HepG2 (cell line): ENCODE data around the gene SPAG8. TPM values are rescaled to one million over a fixed set of nuclear protein-coding genes. Genes with fewer than 3 reads are reported as not detected.

Experiments used
- ATAC-seq: fragments of 200-7000 bp; cut with Tn5 transposase; 3 replicates; pipeline ENCODE4 v1.9.1; 2020; ENCODE audit warnings: mild to moderate bottlenecking, moderate library complexity
- BruUV-seq: library from RNA; stranded (reverse); fragments of 400-500 nt; replicated peaks from 2 replicates; lab custom pipeline; 2021; lab: Mats Ljungman, UMichigan
- CTCF ChIA-PET: fragments of 300-600 bp; formaldehyde crosslinking; extraction: SDS; loops from one replicate; lab custom pipeline; 2021; ENCODE audit warnings: low total read pairs, inconsistent platforms, low intra/inter-chr PET ratio; lab: Yijun Ruan, JAX
- POLR2A ChIA-PET: fragments of 350-600 bp; sonication (Branson Sonifier 250); formaldehyde crosslinking; loops from one replicate; lab custom pipeline; 2020; ENCODE audit warnings: antibody characterized with exemption, inconsistent platforms; lab: Yijun Ruan, JAX
- DNase-seq: peaks from one replicate; pipeline ENCODE4 v3.0.0-alpha.2; 2015; ENCODE audit warnings: low spot score
- FAIRE-seq: peaks from 3 replicates; lab custom pipeline; 2011; peaks lifted over from hg19 to GRCh38; lab: Jason Lieb, UNC
- H2AFZ ChIP-seq: one replicate; pipeline ENCODE4 v1.6.1; 2011; ENCODE audit warnings: low read length, inconsistent platforms
- H3K27ac ChIP-seq: fragments of 300-600 bp; 3 replicates; pipeline ENCODE4 v1.8.0; 2011; ENCODE audit warnings: mixed run types, mild to moderate bottlenecking, mixed read lengths, low read length, inconsistent platforms; ENCODE audit not compliant: insufficient read depth; ENCODE audit errors: extremely low read length
- H3K27me3 ChIP-seq, 2 experiments: fragments of 200-600 bp in 1 of 2; 2 replicates in 1 of 2; 3 replicates in 1 of 2; pipeline versions ENCODE4 v1.6.0 to v1.8.0; 2011; ENCODE audit warnings: low read length in 2 of 2, mild to moderate bottlenecking in 2 of 2, moderate library complexity in 2 of 2, inconsistent platforms in 1 of 2; ENCODE audit not compliant: insufficient read depth in 2 of 2, control insufficient read depth in 1 of 2
- H3K36me3 ChIP-seq, 2 experiments: fragments of 200-600 bp in 1 of 2; replicated peaks in 1 of 2; 2 replicates in 1 of 2; 3 replicates in 1 of 2; pipeline versions ENCODE4 v1.5.1 to v1.8.0; 2011; ENCODE audit warnings: low read length in 2 of 2, inconsistent platforms in 1 of 2; ENCODE audit not compliant: insufficient read depth in 2 of 2, control insufficient read depth in 1 of 2
- H3K4me1 ChIP-seq: 2 replicates; pipeline ENCODE4 v1.5.1; 2012; ENCODE audit warnings: low read length, inconsistent platforms; ENCODE audit not compliant: insufficient read depth
- H3K4me2 ChIP-seq: 2 replicates; pipeline ENCODE4 v1.6.0; 2011; ENCODE audit warnings: low read depth, low read length, inconsistent platforms
- H3K4me3 ChIP-seq, 3 experiments: fragments of 200-600 bp in 1 of 3; sonication (generic), shearing (Covaris generic) in 1 of 3; replicated peaks in 1 of 3; 2 replicates each; pipeline ENCODE4 v1.5.1; 2011 to 2016; ENCODE audit warnings: low read length in 3 of 3, inconsistent platforms in 2 of 3, low read depth in 2 of 3, mild to moderate bottlenecking in 2 of 3, control low read depth in 1 of 3, mixed read lengths in 1 of 3; ENCODE audit not compliant: insufficient read depth in 1 of 3
- H3K79me2 ChIP-seq: one replicate; pipeline ENCODE4 v1.6.1; 2011; ENCODE audit warnings: low read length, inconsistent platforms; ENCODE audit not compliant: insufficient read depth
- H3K9ac ChIP-seq: 2 replicates; pipeline ENCODE4 v1.6.0; 2011; ENCODE audit warnings: mild to moderate bottlenecking, low read depth, low read length, inconsistent platforms; ENCODE audit not compliant: insufficient read depth
- H3K9me3 ChIP-seq: 2 replicates; pipeline ENCODE4 v1.5.1; 2012; ENCODE audit warnings: mild to moderate bottlenecking, low read length
- H4K20me1 ChIP-seq: 2 replicates; pipeline ENCODE4 v1.6.0; 2011; ENCODE audit warnings: inconsistent platforms, mild to moderate bottlenecking, low read length, moderate library complexity; ENCODE audit not compliant: insufficient read depth
- ATM ChIP-seq: fragments of 450-650 bp; IDR thresholded peaks from 2 replicates; pipeline ENCODE4 v1.7.1; 2017; ENCODE audit warnings: mild to moderate bottlenecking, borderline replicate concordance
- HOXA5 ChIP-seq: sonication (generic); formaldehyde crosslinking; IDR thresholded peaks from 2 replicates; pipeline ENCODE4 v1.4.0; 2020; ENCODE audit warnings: missing genetic modification reagents
- NR2C2 ChIP-seq: sonication (generic); formaldehyde crosslinking; IDR thresholded peaks from 2 replicates; pipeline ENCODE4 v1.4.0; 2020; ENCODE audit warnings: missing genetic modification reagents, mild to moderate bottlenecking, moderate library complexity, borderline replicate concordance
- RFXAP ChIP-seq: sonication (generic); formaldehyde crosslinking; IDR thresholded peaks from 2 replicates; pipeline ENCODE4 v1.4.0; 2020; ENCODE audit warnings: missing genetic modification reagents, borderline replicate concordance
- TAF15 ChIP-seq: fragments of 200-400 bp; formaldehyde crosslinking; IDR thresholded peaks from one replicate; pipeline ENCODE4 v1.6.1; 2018; ENCODE audit warnings: mild to moderate bottlenecking, low read depth, low read length; ENCODE audit not compliant: poor library complexity, severe bottlenecking
- ZNF276 ChIP-seq: sonication (generic); formaldehyde crosslinking; IDR thresholded peaks from 2 replicates; pipeline ENCODE4 v1.4.0; 2020; ENCODE audit warnings: mild to moderate bottlenecking, low read depth, missing genetic modification reagents
- ZNF629 ChIP-seq: sonication (generic); formaldehyde crosslinking; conservative IDR thresholded peaks from 2 replicates; pipeline ENCODE4 v1.5.0; 2020; ENCODE audit warnings: missing genetic modification reagents
- ZNF670 ChIP-seq: sonication (generic); formaldehyde crosslinking; IDR thresholded peaks from 2 replicates; pipeline ENCODE4 v1.8.0; 2022; ENCODE audit warnings: mild to moderate bottlenecking, missing genetic modification reagents, borderline replicate concordance
- ZSCAN21 ChIP-seq: sonication (generic); formaldehyde crosslinking; IDR thresholded peaks from 2 replicates; pipeline ENCODE4 v1.8.0; 2022; ENCODE audit warnings: mild to moderate bottlenecking, missing genetic modification reagents, moderate library complexity, borderline replicate concordance
- WGBS: methylation state at CpG from one replicate; pipeline ENCODE4 v1.1.6; 2017; ENCODE audit warnings: low lambda C conversion rate; 5-methylcytosine and 5-hydroxymethylcytosine counted together
- in situ Hi-C: cut with HindIII; loops from 2 replicates; pipeline ENCODE4 v1.10.0; 2017; ENCODE audit warnings: low pct_unique_long_range_greater_than_20kb; ENCODE audit not compliant: extremely low pct_ligation_motif_present
- intact Hi-C: fragments of 100-400 bp; cut with micrococcal nuclease; formaldehyde crosslinking; loops from one replicate; pipeline ENCODE4 v1.10.0; 2022; ENCODE audit not compliant: unreplicated experiment
- polyA plus RNA-seq, 8 experiments: library from polyadenylated mRNA; depleted of rRNA in 3 of 8; stranded (reverse) in 7 of 8; unstranded in 1 of 8; fragments of >200 nt; fragmentation: Illumina TruSeq in 4 of 8; extraction: Trizol in 4 of 8; gene quantifications; 2 replicates each; pipeline versions ENCODE4 v1.2.1 to v1.2.3, GENCODE V29; 2011 to 2016; ENCODE audit warnings: low read depth in 4 of 8, missing spikeins in 1 of 8, mixed read lengths in 1 of 8; ENCODE audit not compliant: insufficient read depth in 1 of 8
- total RNA-seq, 5 experiments: library from RNA; depleted of rRNA; stranded (reverse); fragments of >200 nt; fragmentation: Illumina TruSeq; extraction: Trizol; gene quantifications; 2 replicates each; pipeline ENCODE4 v1.2.3, GENCODE V29; 2016; ENCODE audit warnings: low read depth in 1 of 5
- TF ChIP-seq, protein P1 (sequence below): sonication (generic); formaldehyde crosslinking; IDR thresholded peaks from 2 replicates; pipeline ENCODE4 v1.5.1; 2020; ENCODE audit warnings: missing genetic modification reagents, mild to moderate bottlenecking, borderline replicate concordance
- TF ChIP-seq, protein P2 (sequence below): sonication (generic); formaldehyde crosslinking; IDR thresholded peaks from 2 replicates; pipeline ENCODE4 v1.4.0; 2020; ENCODE audit warnings: missing genetic modification reagents
- TF ChIP-seq, protein P3 (sequence below): IDR thresholded peaks from 2 replicates; pipeline ENCODE4 v1.6.1; 2016; ENCODE audit warnings: missing biosample characterization, missing genetic modification reagents, low read depth
- TF ChIP-seq, protein P4 (sequence below): sonication (generic); formaldehyde crosslinking; IDR thresholded peaks from 2 replicates; pipeline ENCODE4 v1.8.1; 2023; ENCODE audit warnings: mild to moderate bottlenecking, inconsistent platforms, moderate library complexity, missing genetic modification reagents, borderline replicate concordance

SPAG8 gene
- total and polyA plus RNA-seq, 2 of the 13 experiments (the other 11 are each of a cell fraction or from before 2014, with no cell fraction given), result 0.18 to 0.27 TPM

GRCh38 chr9:35769763-35770162 is 42.3 kb downstream of the SPAG8 start:
- no peak overlapping the region for H3K27ac ChIP-seq
- POLR2A ChIA-PET, result interaction anchor here (1.9 kb wide), 1 partner anchor 13 kb away, joined by 4 read pairs; no protein-coding TSS in a partner anchor
- no peak for TF ChIP-seq NR2C2 (CRISPR knock-in tag)
- TF ChIP-seq, protein P1, sequence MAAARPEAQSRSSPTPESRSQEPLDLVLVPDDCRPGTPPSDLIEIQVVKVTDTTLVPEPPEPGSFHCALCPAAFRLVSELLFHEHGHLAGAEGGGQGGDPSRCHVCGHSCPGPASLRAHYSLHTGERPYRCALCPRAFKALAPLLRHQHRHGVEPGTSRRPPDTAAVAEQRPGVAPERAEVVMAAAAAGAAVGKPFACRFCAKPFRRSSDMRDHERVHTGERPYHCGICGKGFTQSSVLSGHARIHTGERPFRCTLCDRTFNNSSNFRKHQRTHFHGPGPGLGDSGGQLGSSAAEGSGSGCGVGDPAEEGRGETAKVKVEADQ (CRISPR knock-in tag), result no peak
- TF ChIP-seq RFXAP (CRISPR knock-in tag), result no peak
- TF ChIP-seq ZNF276, result no peak
- no peak for TF ChIP-seq TAF15
- TF ChIP-seq, protein P2, sequence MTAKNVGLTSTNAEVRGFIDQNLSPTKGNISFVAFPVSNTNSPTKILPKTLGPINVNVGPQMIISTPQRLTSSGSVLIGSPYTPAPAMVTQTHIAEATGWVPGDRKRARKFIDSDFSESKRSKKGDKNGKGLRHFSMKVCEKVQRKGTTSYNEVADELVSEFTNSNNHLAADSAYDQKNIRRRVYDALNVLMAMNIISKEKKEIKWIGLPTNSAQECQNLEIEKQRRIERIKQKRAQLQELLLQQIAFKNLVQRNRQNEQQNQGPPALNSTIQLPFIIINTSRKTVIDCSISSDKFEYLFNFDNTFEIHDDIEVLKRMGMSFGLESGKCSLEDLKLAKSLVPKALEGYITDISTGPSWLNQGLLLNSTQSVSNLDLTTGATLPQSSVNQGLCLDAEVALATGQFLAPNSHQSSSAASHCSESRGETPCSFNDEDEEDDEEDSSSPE (CRISPR knock-in tag), result no peak
- TF ChIP-seq, protein P3, sequence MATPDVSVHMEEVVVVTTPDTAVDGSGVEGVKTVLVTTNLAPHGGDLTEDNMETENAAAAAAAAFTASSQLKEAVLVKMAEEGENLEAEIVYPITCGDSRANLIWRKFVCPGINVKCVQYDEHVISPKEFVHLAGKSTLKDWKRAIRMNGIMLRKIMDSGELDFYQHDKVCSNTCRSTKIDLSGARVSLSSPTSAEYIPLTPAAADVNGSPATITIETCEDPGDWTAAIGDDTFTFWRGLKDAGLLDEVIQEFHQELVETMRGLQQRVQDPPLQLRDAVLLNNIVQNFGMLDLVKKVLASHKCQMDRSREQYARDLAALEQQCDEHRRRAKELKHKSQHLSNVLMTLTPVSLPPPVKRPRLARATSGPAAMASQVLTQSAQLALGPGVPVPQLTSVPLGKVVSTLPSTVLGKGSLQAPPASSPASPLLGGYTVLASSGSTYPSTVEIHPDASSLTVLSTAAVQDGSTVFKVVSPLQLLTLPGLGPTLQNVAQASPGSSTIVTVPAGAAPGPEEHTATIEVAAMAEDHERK, result no peak
- TF ChIP-seq, protein P4, sequence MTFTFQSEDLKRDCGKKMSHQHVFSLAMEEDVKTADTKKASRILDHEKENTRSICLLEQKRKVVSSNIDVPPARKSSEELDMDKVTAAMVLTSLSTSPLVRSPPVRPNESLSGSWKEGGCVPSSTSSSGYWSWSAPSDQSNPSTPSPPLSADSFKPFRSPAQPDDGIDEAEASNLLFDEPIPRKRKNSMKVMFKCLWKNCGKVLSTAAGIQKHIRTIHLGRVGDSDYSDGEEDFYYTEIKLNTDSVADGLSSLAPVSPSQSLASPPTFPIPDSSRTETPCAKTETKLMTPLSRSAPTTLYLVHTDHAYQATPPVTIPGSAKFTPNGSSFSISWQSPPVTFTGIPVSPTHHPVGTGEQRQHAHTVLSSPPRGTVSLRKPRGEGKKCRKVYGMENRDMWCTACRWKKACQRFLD, result no peak
- TF ChIP-seq ATM, result no peak
- TF ChIP-seq ZSCAN21, result no peak
- no peak for TF ChIP-seq ZNF670
- no peak for TF ChIP-seq HOXA5 (CRISPR knock-in tag)
- TF ChIP-seq ZNF629 (CRISPR knock-in tag), result no peak
- FAIRE-seq (no peak), DNase-seq (no peak), ATAC-seq (no peak)
- H3K4me3 ChIP-seq, result no peak overlapping the region
- no peaks in the 10 kb centered on the region for H3K9me3 ChIP-seq
- H3K4me1 ChIP-seq, result peaks cover 36% of the 10 kb centered on the region
- intact Hi-C loops (no loop called here), in situ Hi-C loops (no loop called here)
- peaks cover 7% of the 10 kb centered on the region for H3K79me2 ChIP-seq
- H3K36me3 ChIP-seq, result no peaks in the 10 kb centered on the region
- no peaks in the 10 kb centered on the region for H4K20me1 ChIP-seq
- no peaks in the 10 kb centered on the region for H3K27me3 ChIP-seq
- no peak overlapping the region for H3K4me2 ChIP-seq
- CTCF ChIA-PET, result no interaction called here
- BruUV-seq, result no TSS peak
- 100% methylated on average over 1 of the region's 1 CpG for WGBS
- H2AFZ ChIP-seq, result no peak overlapping the region
- H3K9ac ChIP-seq, result no peak overlapping the region
